ENCODE measurements around the gene CDKL2.
A peak's percentile ranks its signal among the peaks of the same experiment; 100 is the strongest.
"Not testable (repeated sequence)": the region's sequence is repeated elsewhere in the genome, so short reads cannot be mapped to it uniquely, and the experiment has no call there.

The CDKL2 gene

DNA sequence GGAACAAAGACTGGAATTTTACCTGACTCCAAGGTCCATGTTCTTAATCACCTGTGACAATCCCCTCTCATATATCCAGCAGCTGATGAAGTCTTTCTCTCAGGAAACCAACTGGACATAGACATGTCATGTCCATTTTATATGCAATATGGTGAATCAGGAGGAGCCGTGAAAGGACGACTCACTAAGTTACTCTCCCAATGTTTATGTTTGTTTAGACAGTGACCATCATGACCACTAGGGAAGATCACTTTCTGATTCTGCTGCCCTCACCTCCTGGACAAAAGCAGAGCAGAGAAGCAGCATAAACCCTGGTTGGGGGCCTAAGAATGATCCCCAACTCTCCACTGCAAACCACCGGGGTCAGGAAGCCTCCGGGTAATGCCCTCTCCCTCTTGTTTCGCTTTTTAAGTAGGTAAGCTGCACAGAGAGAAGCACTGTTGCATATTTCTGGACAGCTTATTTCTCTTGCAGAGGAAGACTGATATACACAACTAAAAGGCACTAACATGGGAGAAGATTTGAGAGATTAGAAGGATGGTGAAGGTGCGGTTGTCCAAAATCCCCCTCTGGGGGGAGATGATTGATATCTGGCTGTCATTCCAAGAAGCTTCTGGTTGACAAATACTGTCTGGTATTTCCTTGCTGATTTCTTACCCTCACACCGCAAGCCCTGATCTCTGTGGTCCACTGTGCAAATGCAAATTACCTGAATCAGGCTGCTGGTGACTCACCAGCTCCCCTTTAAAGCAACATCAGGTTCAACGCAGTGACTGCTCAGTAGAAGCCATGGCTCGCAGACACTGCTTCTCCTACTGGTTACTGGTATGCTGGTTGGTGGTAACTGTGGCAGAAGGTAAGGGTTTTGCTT, 74.8 kb downstream of the CDKL2 start, which contains the start of gene ODAPH:
ODAPH (plus strand) TSS at position 773 of the 871 bp plus-strand sequence; CDS start at position 790, 17 bp downstream.
- Mint-ChIP-seq H3K27me3 (peaks cover 13% of the 10 kb centered on the region in 2 donors), H3K4me1 (no peaks in the 10 kb centered on the region), H3K36me3 (no peaks in the 10 kb centered on the region), H3K27ac (no peak within 1 kb of the TSS), H3K9me3 (no peaks in the 10 kb centered on the region), H3K4me3 (no peak within 1 kb of the TSS)
- ATAC-seq (replicated peaks) (peak; percentile 38 to 68), DNase-seq (no peak)

- H3K27me3 Mint-ChIP-seq: peaks cover under 1 to 8% of the 10 kb centered on the region in 2 donors
- no peaks in the 10 kb centered on the region for H3K36me3 Mint-ChIP-seq
- H3K4me3 Mint-ChIP-seq: no peak overlapping the region
- H3K4me1 Mint-ChIP-seq: peaks cover 0 to 2% of the 10 kb centered on the region in 2 donors
- no peaks in the 10 kb centered on the region for H3K9me3 Mint-ChIP-seq
- no peak overlapping the region for H3K27ac Mint-ChIP-seq
- DNase-seq: no peak
- ATAC-seq (replicated peaks): no peak
Observed at GRCh38 chr4:75552452-75552851, 77.9 kb downstream of the CDKL2 start.

DNA sequence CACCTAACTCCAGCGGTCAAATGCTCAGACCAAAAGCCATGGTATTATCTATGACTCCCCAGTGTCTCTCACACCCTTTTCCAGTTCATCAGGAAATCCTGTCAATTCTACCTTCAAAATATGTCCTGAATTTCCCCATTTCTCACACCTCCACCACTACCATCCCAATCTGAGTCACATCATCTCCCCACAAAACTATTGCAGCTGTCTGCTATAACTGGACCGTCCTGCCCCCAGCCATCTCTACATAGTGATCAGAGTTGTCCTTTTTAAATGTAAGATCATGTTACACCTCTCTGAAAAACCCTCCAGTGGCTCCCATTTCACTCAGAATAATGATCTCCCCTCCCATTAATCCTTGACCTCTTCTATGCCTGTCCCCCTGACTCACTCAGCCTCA, 81.3 kb downstream of the CDKL2 start:
- H3K36me3 Mint-ChIP-seq: peaks cover 4 to 5% of the 10 kb centered on the region in 2 donors
- H3K27ac Mint-ChIP-seq: no peak overlapping the region
- peaks cover 0 to 2% of the 10 kb centered on the region in 2 donors for H3K4me1 Mint-ChIP-seq
- no peak for ATAC-seq (replicated peaks)
- DNase-seq: no peak
- H3K27me3 Mint-ChIP-seq: no peaks in the 10 kb centered on the region
- no peaks in the 10 kb centered on the region for H3K9me3 Mint-ChIP-seq
- H3K4me3 Mint-ChIP-seq: no peak overlapping the region

DNA sequence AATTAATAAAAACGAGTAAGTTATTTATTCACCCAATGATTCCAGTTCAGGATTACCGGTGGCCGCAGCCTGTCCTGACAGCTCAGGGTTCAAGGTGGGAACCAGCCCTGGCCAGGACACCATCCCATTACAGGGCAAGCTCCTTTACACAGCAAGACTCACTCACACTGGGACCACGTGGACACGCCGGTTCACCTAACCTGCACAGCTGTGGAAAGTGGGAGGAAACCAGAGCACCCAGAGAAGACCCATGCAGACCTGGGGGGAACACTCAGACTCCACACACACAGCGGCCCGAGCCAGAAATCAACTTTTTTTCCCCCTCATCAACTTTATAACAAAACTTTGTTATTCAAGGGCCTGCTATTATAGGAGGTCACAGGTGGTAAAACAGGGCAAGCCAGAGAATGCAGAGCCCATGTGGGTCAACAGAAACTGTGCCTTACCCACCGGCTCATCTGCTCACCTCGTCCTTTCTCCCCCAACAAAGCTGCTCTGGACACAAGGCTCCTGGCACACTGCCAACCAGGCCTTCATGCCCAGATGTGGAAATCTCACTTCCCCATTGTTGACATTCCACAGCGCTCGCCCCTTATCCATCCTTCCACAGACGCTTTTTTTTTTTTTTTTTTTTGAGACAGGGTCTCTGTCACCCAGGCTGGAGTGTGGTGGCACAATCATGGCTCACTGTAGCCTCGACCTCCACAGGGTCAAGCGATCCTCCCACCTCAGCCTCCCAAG, 82.5 kb downstream of the CDKL2 start:
- H3K27ac Mint-ChIP-seq: no peak overlapping the region

DNA sequence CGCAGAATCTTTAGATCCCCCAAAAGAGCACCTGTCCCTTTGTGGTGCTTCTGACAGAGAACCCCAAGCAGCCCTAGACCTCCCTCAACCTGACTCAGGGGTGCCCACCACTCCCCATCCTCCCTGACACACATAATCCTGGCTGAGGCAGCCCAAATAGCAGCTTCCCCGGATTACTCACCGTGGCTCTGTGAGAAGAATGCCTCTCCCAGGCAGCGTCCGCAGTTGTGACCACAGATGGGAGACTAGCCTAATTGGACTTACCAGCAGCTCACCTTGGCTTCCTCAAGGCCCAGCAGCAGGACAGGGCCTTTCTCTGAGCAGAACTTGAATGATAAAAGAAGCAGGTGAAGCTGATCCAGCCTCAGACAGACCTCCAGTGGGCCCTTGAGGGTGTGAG, 84.8 kb downstream of the CDKL2 start:
- peaks cover 0 to 2% of the 10 kb centered on the region in 2 donors for H3K4me1 Mint-ChIP-seq
- no peaks in the 10 kb centered on the region for H3K9me3 Mint-ChIP-seq
- DNase-seq: no peak
- no peaks in the 10 kb centered on the region for H3K27me3 Mint-ChIP-seq
- H3K4me3 Mint-ChIP-seq: no peak overlapping the region
- peaks cover 13 to 14% of the 10 kb centered on the region in 2 donors for H3K36me3 Mint-ChIP-seq
- H3K27ac Mint-ChIP-seq: no peak overlapping the region
- no peak for ATAC-seq (replicated peaks)

More for the DNA sequence above, 82.5 kb downstream of the CDKL2 start:
- Mint-ChIP-seq H3K4me1 (peaks cover 0 to 2% of the 10 kb centered on the region in 2 donors), H3K9me3 (no peaks in the 10 kb centered on the region), H3K4me3 (no peak overlapping the region), H3K27me3 (no peaks in the 10 kb centered on the region), H3K36me3 (peaks cover 6% of the 10 kb centered on the region in 2 donors)
- DNase-seq (no peak), ATAC-seq (replicated peaks) (no peak)

- no peak for DNase-seq
- Mint-ChIP-seq H3K27ac (no peak overlapping the region), H3K4me3 (no peak overlapping the region), H3K27me3 (no peaks in the 10 kb centered on the region), H3K4me1 (peaks cover 0 to 2% of the 10 kb centered on the region in 2 donors), H3K9me3 (no peaks in the 10 kb centered on the region), H3K36me3 (peaks cover 16 to 19% of the 10 kb centered on the region in 2 donors)
- ATAC-seq (replicated peaks): no peak
Observed at GRCh38 chr4:75544870-75545269, 85.5 kb downstream of the CDKL2 start.

DNA sequence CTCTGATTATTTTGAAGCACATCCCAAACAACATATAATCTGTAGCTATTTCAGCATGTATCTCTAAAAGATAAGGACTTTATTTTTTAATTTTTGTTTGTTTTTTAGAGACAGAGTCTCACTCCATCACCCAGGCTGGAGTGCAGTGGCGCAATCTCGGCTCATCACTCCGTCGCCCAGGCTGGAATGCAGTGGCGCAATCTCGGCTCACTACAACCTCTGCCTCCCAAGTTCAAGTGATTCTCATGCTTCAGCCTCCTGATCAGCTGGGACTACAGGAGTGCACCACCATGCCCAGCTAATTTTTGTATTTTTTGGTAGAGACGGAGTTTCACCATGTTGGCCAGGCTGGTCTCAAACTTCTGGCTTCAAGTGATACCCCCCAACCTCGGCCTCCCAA, 86.1 kb downstream of the CDKL2 start:
- not testable (repeated sequence) for H3K27ac Mint-ChIP-seq; H3K4me1 Mint-ChIP-seq; H3K9me3 Mint-ChIP-seq; H3K4me3 Mint-ChIP-seq; ATAC-seq (replicated peaks); H3K27me3 Mint-ChIP-seq; DNase-seq
- peaks cover 16 to 19% of the 10 kb centered on the region in 2 donors for H3K36me3 Mint-ChIP-seq

- H3K36me3 Mint-ChIP-seq: peaks cover 16 to 26% of the 10 kb centered on the region in 2 donors
- H3K27ac Mint-ChIP-seq: no peak overlapping the region
- H3K4me3 Mint-ChIP-seq: no peak overlapping the region
- no peaks in the 10 kb centered on the region for H3K9me3 Mint-ChIP-seq
- DNase-seq (no peak), ATAC-seq (replicated peaks) (no peak)
- no peaks in the 10 kb centered on the region for H3K4me1 Mint-ChIP-seq
- no peaks in the 10 kb centered on the region for H3K27me3 Mint-ChIP-seq
Observed at GRCh38 chr4:75542824-75543223, 87.5 kb downstream of the CDKL2 start.

GRCh38 chr4:75537308-75537707, 93.0 kb downstream of the CDKL2 start:
- H3K27ac Mint-ChIP-seq; H3K4me3 Mint-ChIP-seq; H3K9me3 Mint-ChIP-seq; H3K4me1 Mint-ChIP-seq; ATAC-seq (replicated peaks); DNase-seq; H3K27me3 Mint-ChIP-seq: not testable (repeated sequence)
- H3K36me3 Mint-ChIP-seq: peaks cover 21 to 39% of the 10 kb centered on the region in 2 donors

- H3K9me3 Mint-ChIP-seq: peaks cover 15 to 25% of the 10 kb centered on the region in 2 donors
- ATAC-seq (replicated peaks); H3K27me3 Mint-ChIP-seq: not testable (repeated sequence)
Observed at GRCh38 chr4:75533926-75534325, 96.4 kb downstream of the CDKL2 start.

DNA sequence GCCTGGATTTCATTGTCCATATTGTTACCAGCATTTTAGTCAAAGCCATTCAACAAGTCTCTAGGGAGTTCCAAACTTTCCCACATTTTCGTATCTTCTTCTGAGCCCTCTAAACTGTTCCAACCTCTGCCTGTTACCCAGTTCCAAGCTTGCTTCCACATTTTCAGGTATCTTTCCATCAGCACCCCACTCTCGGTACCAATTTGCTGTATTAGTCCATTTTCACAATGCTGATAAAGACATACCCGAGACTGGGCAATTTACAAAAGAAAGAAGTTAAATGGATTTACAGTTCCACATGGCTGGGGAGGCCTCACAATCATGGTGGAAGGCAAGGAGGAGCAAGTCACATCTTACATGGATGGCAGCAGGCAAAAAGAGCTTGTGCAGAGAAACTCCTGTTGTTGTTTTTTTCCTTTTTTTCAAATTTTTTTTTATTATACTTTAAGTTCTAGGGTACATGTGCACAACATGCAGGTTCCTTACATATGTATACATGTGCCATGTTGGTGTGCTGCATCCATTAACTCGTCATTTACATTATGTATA, 96.9 kb downstream of the CDKL2 start:
- not testable (repeated sequence) for ATAC-seq (replicated peaks); DNase-seq; H3K4me3 Mint-ChIP-seq; H3K4me1 Mint-ChIP-seq; H3K27ac Mint-ChIP-seq; H3K27me3 Mint-ChIP-seq
- peaks cover 15 to 25% of the 10 kb centered on the region in 2 donors for H3K9me3 Mint-ChIP-seq
- peaks cover 35 to 57% of the 10 kb centered on the region in 2 donors for H3K36me3 Mint-ChIP-seq

More at GRCh38 chr4:75533926-75534325, 96.4 kb downstream of the CDKL2 start:
- not testable (repeated sequence) for H3K4me1 Mint-ChIP-seq, H3K27ac Mint-ChIP-seq, DNase-seq, H3K4me3 Mint-ChIP-seq
- peaks cover 35 to 61% of the 10 kb centered on the region in 2 donors for H3K36me3 Mint-ChIP-seq

- H3K4me3 Mint-ChIP-seq: not testable (repeated sequence)
Observed at GRCh38 chr4:75531536-75532143, 98.7 kb downstream of the CDKL2 start.

DNA sequence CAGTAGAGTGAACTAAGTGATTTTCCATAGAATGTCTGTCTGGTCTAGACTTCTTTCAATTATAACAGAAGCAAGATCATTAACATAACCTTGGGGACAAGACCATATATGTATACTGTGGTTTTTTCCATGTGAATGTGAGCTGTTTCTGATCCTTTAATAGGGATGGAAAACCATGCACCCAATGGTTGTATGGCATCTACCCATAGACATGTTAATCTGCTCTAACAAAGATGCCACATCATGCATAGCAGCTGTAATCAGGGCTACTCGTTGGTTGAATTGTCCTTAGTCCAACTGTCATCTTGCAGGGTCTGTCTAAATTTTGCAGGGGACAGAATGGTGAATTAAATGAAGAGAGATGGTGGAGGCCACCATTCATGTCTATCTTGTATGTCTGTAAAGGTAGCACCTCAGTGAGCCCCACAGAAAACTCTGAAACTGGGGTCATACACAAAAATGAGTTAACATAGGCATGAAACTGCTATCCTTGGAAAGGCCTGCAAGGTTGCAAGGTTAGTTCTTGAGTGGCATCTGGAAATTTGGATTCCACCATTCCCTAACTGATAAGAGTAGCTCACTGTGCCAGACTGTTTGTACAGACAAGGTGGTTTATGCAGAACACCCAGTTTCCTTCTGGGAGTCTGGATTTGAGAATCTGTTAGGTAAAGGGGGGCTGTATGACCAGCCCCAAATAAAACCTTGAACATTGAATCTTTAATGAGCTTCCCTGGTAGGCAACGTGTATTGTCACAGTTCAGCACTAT, 99.6 kb downstream of the CDKL2 start:
- H3K4me3 Mint-ChIP-seq: no peak overlapping the region
- ATAC-seq (replicated peaks): no peak

More at GRCh38 chr4:75531536-75532143, 98.7 kb downstream of the CDKL2 start:
- Mint-ChIP-seq H3K36me3 (peaks cover 37 to 54% of the 10 kb centered on the region in 2 donors), H3K9me3 (peaks cover 15 to 25% of the 10 kb centered on the region in 2 donors)
- ATAC-seq (replicated peaks); H3K4me1 Mint-ChIP-seq; H3K27ac Mint-ChIP-seq; DNase-seq; H3K27me3 Mint-ChIP-seq: not testable (repeated sequence)

More for the DNA sequence above, 99.6 kb downstream of the CDKL2 start:
- Mint-ChIP-seq H3K4me1 (no peaks in the 10 kb centered on the region), H3K9me3 (peaks cover 15 to 25% of the 10 kb centered on the region in 2 donors), H3K27ac (no peak overlapping the region), H3K27me3 (no peaks in the 10 kb centered on the region), H3K36me3 (peaks cover 40 to 62% of the 10 kb centered on the region in 2 donors)
- DNase-seq: no peak

All from stimulated activated naive B cell treated with anti-CD40 and anti-IgM and Interleukin-4, amounts not matched to agents 10 μg/mL and 1 μg/mL and 100 μg/mL, for 72 hours (primary cell).